Measurements from ENCODE around the gene EPHA1. TPM values are rescaled to one million over a fixed set of nuclear protein-coding genes. Genes with fewer than 3 reads are reported as not detected.

Gene EPHA1
- total and polyA plus RNA-seq, 2 experiments from 2014 or later, result 60.7 to 154 TPM

DNA sequence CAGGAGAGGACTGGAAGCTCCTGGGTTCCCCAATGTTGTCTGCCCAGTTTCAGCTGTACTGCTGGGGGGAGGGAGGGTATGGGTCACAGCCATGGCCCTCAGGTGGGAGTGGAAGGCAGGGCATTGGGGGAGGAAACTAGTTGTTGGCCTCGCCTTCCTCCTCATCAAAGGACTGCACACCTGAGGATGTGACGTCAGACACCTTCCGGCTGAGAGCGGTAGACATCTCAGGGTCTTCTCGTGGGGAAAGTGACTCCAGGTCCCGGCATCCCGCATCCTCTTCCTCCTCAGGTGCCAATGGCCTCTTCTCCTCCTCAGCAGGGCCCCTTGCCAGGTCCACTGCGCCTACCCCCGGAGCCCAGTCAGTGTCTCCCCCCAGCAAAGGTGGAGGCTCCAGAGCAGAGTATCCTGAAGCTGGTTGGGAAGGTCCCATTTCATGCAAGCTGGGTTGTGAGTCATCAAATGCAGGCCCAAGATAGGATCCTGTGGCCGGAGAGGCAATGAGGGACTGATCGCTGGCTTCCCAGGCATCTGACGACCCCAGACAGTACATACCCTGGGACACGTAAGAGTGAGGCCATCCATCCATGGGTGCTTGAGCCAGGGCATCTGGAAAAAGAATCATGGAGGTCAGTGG, 52.1 kb downstream of the EPHA1 start:
- H3K9me3 Mint-ChIP-seq, result no peaks in the 10 kb centered on the region; the same call in 1 of the 3 replicates
- peaks cover 58% of the 10 kb centered on the region for H3K36me3 Mint-ChIP-seq (ENCODE audit: low read depth)
- H3K27me3 Mint-ChIP-seq (ENCODE audit: insufficient read depth, low read depth, poor library complexity), result peaks cover 16% of the 10 kb centered on the region
- Histone ChIP-seq H3K36me3 (ENCODE audit: insufficient read depth) (peaks cover 11% of the 10 kb centered on the region), H3F3A (replicated peaks; ENCODE audit: low read depth) (no peaks in the 10 kb centered on the region), H3K4me3 (no peak overlapping the region), H3K27me3 (ENCODE audit: insufficient read depth) (no peaks in the 10 kb centered on the region), H3K4me2 (no peak overlapping the region), H3K27ac (ENCODE audit: low read depth) (no peak overlapping the region), H3K4me1 (ENCODE audit: insufficient read depth) (peaks cover 6% of the 10 kb centered on the region; the same call in 1 of the 2 replicates), H3K79me2 (replicated peaks; ENCODE audit: insufficient read depth) (no peaks in the 10 kb centered on the region), H4K20me1 (replicated peaks; ENCODE audit: insufficient read depth) (no peaks in the 10 kb centered on the region), H2AFZ (no peak overlapping the region), H3K9me2 (ENCODE audit: insufficient read depth) (no peaks in the 10 kb centered on the region; the same call in 1 of the 2 replicates)
- peaks cover 35% of the 10 kb centered on the region for H3K4me1 Mint-ChIP-seq
- H3K27ac Mint-ChIP-seq, result no peak overlapping the region
- ATAC-seq (no peak), DNase-seq (ENCODE audit: low spot score) (no peak)
- TF ChIP-seq STAT1 (IDR thresholded peaks at IDR 0.05; ENCODE audit: unreplicated experiment) (no peak), POLR2AphosphoS5 (IDR thresholded peaks at IDR 0.05; ENCODE audit: low read depth) (no peak), JUNB (IDR thresholded peaks at IDR 0.05; ENCODE audit: unreplicated experiment) (no peak), NANOG (IDR thresholded peaks at IDR 0.05; ENCODE audit: borderline replicate concordance) (no peak), ZNF114 (CRISPR knock-in tag; IDR thresholded peaks at IDR 0.05) (no peak), ZNF331 (CRISPR knock-in tag; IDR thresholded peaks at IDR 0.05; ENCODE audit: low read depth) (no peak), CREB1 (CRISPR knock-in tag; IDR thresholded peaks at IDR 0.05; ENCODE audit: low read depth) (no peak), EZH2 (IDR thresholded peaks at IDR 0.05; ENCODE audit: low read depth, unreplicated experiment) (no peak), EZH2phosphoT487 (IDR thresholded peaks at IDR 0.05; ENCODE audit: unreplicated experiment) (no peak)
- TF ChIP-seq, protein P1, sequence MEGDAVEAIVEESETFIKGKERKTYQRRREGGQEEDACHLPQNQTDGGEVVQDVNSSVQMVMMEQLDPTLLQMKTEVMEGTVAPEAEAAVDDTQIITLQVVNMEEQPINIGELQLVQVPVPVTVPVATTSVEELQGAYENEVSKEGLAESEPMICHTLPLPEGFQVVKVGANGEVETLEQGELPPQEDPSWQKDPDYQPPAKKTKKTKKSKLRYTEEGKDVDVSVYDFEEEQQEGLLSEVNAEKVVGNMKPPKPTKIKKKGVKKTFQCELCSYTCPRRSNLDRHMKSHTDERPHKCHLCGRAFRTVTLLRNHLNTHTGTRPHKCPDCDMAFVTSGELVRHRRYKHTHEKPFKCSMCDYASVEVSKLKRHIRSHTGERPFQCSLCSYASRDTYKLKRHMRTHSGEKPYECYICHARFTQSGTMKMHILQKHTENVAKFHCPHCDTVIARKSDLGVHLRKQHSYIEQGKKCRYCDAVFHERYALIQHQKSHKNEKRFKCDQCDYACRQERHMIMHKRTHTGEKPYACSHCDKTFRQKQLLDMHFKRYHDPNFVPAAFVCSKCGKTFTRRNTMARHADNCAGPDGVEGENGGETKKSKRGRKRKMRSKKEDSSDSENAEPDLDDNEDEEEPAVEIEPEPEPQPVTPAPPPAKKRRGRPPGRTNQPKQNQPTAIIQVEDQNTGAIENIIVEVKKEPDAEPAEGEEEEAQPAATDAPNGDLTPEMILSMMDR (conservative IDR thresholded peaks at IDR 0.05; ENCODE audit: low read depth in 2 of 2), result no peak
- TF ChIP-seq, protein P2, sequence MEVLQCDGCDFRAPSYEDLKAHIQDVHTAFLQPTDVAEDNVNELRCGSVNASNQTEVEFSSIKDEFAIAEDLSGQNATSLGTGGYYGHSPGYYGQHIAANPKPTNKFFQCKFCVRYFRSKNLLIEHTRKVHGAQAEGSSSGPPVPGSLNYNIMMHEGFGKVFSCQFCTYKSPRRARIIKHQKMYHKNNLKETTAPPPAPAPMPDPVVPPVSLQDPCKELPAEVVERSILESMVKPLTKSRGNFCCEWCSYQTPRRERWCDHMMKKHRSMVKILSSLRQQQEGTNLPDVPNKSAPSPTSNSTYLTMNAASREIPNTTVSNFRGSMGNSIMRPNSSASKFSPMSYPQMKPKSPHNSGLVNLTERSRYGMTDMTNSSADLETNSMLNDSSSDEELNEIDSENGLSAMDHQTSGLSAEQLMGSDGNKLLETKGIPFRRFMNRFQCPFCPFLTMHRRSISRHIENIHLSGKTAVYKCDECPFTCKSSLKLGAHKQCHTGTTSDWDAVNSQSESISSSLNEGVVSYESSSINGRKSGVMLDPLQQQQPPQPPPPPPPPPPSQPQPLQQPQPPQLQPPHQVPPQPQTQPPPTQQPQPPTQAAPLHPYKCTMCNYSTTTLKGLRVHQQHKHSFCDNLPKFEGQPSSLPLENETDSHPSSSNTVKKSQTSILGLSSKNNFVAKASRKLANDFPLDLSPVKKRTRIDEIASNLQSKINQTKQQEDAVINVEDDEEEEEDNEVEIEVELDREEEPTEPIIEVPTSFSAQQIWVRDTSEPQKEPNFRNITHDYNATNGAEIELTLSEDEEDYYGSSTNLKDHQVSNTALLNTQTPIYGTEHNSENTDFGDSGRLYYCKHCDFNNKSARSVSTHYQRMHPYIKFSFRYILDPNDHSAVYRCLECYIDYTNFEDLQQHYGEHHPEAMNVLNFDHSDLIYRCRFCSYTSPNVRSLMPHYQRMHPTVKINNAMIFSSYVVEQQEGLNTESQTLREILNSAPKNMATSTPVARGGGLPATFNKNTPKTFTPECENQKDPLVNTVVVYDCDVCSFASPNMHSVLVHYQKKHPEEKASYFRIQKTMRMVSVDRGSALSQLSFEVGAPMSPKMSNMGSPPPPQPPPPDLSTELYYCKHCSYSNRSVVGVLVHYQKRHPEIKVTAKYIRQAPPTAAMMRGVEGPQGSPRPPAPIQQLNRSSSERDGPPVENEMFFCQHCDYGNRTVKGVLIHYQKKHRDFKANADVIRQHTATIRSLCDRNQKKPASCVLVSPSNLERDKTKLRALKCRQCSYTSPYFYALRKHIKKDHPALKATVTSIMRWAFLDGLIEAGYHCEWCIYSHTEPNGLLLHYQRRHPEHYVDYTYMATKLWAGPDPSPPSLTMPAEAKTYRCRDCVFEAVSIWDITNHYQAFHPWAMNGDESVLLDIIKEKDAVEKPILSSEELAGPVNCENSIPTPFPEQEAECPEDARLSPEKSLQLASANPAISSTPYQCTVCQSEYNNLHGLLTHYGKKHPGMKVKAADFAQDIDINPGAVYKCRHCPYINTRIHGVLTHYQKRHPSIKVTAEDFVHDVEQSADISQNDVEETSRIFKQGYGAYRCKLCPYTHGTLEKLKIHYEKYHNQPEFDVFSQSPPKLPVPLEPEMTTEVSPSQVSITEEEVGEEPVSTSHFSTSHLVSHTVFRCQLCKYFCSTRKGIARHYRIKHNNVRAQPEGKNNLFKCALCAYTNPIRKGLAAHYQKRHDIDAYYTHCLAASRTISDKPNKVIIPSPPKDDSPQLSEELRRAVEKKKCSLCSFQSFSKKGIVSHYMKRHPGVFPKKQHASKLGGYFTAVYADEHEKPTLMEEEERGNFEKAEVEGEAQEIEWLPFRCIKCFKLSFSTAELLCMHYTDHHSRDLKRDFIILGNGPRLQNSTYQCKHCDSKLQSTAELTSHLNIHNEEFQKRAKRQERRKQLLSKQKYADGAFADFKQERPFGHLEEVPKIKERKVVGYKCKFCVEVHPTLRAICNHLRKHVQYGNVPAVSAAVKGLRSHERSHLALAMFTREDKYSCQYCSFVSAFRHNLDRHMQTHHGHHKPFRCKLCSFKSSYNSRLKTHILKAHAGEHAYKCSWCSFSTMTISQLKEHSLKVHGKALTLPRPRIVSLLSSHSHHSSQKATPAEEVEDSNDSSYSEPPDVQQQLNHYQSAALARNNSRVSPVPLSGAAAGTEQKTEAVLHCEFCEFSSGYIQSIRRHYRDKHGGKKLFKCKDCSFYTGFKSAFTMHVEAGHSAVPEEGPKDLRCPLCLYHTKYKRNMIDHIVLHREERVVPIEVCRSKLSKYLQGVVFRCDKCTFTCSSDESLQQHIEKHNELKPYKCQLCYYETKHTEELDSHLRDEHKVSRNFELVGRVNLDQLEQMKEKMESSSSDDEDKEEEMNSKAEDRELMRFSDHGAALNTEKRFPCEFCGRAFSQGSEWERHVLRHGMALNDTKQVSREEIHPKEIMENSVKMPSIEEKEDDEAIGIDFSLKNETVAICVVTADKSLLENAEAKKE (CRISPR knock-in tag; IDR thresholded peaks at IDR 0.05), result no peak
- no peak overlapping the region for H3K4me3 Mint-ChIP-seq

Measured in GM23338 (cell line).